Tibial nerve (tissue), 4 donors: ENCODE data around the gene XKRX.

ENCODE experiments used
- EP300 ChIP-seq, 2 donors: sonication (generic); formaldehyde crosslinking; IDR thresholded peaks; one replicate each; pipeline ENCODE4 v1.6.1; 2017; ENCODE audit warnings: antibody characterized with exemption in 2 of 2, mild to moderate bottlenecking in 1 of 2
- POLR2A ChIP-seq, 2 donors: fragments of 450-650 bp; IDR thresholded peaks; one replicate each; pipeline ENCODE4 v1.6.1; 2017; ENCODE audit warnings: antibody characterized with exemption in 2 of 2, mild to moderate bottlenecking in 2 of 2, moderate library complexity in 2 of 2
- TF ChIP-seq, protein P1 (sequence below), 5 experiments: fragments of 200-600 bp in 3 of 5; fragments of 450-650 bp in 2 of 5; sonication (generic) in 3 of 5; IDR thresholded peaks; one replicate each; pipeline ENCODE4 v1.5.1; 2016 to 2019; ENCODE audit warnings: antibody characterized with exemption in 5 of 5, mild to moderate bottlenecking in 3 of 5, moderate library complexity in 2 of 5

GRCh38 chrX:100905620-100906019 lies 23.1 kb downstream of the XKRX start:
- TF ChIP-seq POLR2A (IDR thresholded peaks at IDR 0.05) (no peak), EP300 (IDR thresholded peaks at IDR 0.05) (no peak)
- TF ChIP-seq, protein P1, sequence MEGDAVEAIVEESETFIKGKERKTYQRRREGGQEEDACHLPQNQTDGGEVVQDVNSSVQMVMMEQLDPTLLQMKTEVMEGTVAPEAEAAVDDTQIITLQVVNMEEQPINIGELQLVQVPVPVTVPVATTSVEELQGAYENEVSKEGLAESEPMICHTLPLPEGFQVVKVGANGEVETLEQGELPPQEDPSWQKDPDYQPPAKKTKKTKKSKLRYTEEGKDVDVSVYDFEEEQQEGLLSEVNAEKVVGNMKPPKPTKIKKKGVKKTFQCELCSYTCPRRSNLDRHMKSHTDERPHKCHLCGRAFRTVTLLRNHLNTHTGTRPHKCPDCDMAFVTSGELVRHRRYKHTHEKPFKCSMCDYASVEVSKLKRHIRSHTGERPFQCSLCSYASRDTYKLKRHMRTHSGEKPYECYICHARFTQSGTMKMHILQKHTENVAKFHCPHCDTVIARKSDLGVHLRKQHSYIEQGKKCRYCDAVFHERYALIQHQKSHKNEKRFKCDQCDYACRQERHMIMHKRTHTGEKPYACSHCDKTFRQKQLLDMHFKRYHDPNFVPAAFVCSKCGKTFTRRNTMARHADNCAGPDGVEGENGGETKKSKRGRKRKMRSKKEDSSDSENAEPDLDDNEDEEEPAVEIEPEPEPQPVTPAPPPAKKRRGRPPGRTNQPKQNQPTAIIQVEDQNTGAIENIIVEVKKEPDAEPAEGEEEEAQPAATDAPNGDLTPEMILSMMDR (IDR thresholded peaks at IDR 0.05): no peak
